ENCODE data around the gene DAW1.

The DAW1 gene

DNA sequence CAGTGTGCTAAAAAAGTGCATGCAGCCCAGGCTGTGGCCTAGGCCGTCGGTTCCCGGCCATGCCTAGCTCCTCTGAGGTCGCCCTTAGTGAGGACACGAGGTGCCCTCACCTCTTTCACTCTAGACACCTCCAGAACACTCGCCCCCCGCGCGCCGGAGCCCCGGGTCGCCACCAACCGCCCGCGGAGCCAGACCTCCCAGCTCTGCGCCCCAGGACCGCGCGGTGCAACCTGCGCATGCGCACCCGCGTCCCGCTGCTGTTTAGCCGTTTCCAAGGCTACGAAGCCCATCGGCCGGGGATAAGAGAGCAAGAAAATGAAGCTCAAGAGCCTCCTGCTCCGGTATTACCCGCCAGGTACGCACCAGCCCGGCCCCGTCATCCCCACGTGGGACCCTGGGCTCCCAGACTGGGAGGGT is at the start of gene DAW1:
TSS of gene DAW1 (plus strand) at position 257 of the 417 bp plus-strand sequence. CDS start at position 316, 59 bp downstream.
- H3K36me3 ChIP-seq (ENCODE audit: control insufficient read depth, low read depth, low read length) = no peaks in the 10 kb centered on the region
- H3K4me1 ChIP-seq (ENCODE audit: control insufficient read depth, low read depth, low read length) = no peaks in the 10 kb centered on the region
- H3K4me3 ChIP-seq (ENCODE audit: low read length) = peak within 1 kb of the TSS; percentile 46
- H3K9ac ChIP-seq (ENCODE audit: low read length) = peak within 1 kb of the TSS; percentile 49
- H3K9me3 ChIP-seq (ENCODE audit: control insufficient read depth, low read depth, low read length) = no peaks in the 10 kb centered on the region
- no peak within 1 kb of the TSS for H3K27ac ChIP-seq (ENCODE audit: low read length)
- no peaks in the 10 kb centered on the region for H3K27me3 ChIP-seq (ENCODE audit: control insufficient read depth, insufficient read depth, low read length)

DNA sequence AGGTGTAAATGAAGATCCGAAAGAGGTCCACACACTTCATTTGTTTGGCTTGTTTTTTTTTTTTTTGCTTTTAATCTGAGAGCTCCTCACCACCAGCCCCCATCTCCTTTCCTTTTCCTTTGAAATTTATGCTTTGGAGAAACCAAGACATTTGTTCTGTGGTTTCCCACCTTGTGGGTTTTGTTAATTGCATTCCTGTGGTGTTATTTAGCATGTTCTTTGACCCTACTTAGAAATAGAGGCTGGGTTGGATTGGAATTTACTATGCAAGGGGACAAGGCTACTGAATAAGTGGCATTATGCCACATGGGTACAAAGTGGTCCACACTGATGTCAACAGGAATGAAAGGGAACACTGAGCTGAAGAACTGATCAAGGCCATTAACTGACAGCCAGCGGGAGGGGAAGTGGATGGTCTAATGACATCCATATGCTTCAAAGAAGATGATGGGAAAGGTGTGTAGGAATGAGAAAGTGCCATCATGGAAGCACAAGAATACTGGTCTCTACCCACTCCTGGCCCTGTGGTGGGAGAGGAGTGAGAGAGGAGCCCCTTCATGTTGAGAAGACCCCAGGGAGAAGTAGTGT is 48.9 kb upstream of the DAW1 start:
- no peaks in the 10 kb centered on the region for H3K9me3 ChIP-seq (ENCODE audit: control insufficient read depth, low read depth, low read length)
- H3K9ac ChIP-seq (ENCODE audit: low read length) = no peak overlapping the region

GRCh38 chr2:227823922-227824321 is 47.5 kb upstream of the DAW1 start:
- Histone ChIP-seq H3K27me3 (ENCODE audit: control insufficient read depth, insufficient read depth, low read length) (no peaks in the 10 kb centered on the region), H3K4me1 (ENCODE audit: control insufficient read depth, low read depth, low read length) (no peaks in the 10 kb centered on the region), H3K27ac (ENCODE audit: low read length) (no peak overlapping the region), H3K9me3 (ENCODE audit: control insufficient read depth, low read depth, low read length) (no peaks in the 10 kb centered on the region), H3K36me3 (ENCODE audit: control insufficient read depth, low read depth, low read length) (no peaks in the 10 kb centered on the region), H3K9ac (ENCODE audit: low read length) (no peak overlapping the region), H3K4me3 (ENCODE audit: low read length) (no peak overlapping the region)

More for the DNA sequence above, 48.9 kb upstream of the DAW1 start:
- no peaks in the 10 kb centered on the region for H3K27me3 ChIP-seq (ENCODE audit: control insufficient read depth, insufficient read depth, low read length)
- H3K4me3 ChIP-seq (ENCODE audit: low read length) = no peak overlapping the region
- no peaks in the 10 kb centered on the region for H3K36me3 ChIP-seq (ENCODE audit: control insufficient read depth, low read depth, low read length)
- H3K4me1 ChIP-seq (ENCODE audit: control insufficient read depth, low read depth, low read length) = no peaks in the 10 kb centered on the region
- no peak overlapping the region for H3K27ac ChIP-seq (ENCODE audit: low read length)

DNA sequence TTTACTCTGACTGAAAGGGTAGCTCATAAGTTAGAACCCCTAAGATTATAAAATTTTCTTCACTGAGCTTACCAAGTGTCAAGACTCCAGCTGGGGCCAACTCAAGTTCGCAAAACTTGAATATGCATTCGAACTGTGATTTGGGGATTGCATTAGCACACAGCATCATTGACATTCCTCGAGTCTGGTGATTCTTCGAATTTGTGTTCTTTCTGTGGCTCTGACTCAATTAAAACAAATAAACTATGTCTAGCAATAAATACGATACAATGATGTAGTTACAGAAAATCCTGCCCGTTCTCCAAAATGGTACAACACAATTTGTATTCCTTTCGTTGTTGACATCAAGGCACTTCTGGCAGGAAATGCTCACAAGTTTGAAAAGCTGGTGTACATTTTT is 46.7 kb upstream of the DAW1 start:
- no peaks in the 10 kb centered on the region for H3K4me1 ChIP-seq (ENCODE audit: control insufficient read depth, low read depth, low read length)
- H3K36me3 ChIP-seq (ENCODE audit: control insufficient read depth, low read depth, low read length) = no peaks in the 10 kb centered on the region
- no peak overlapping the region for H3K27ac ChIP-seq (ENCODE audit: low read length)
- no peaks in the 10 kb centered on the region for H3K27me3 ChIP-seq (ENCODE audit: control insufficient read depth, insufficient read depth, low read length)
- H3K9ac ChIP-seq (ENCODE audit: low read length) = no peak overlapping the region
- no peaks in the 10 kb centered on the region for H3K9me3 ChIP-seq (ENCODE audit: control insufficient read depth, low read depth, low read length)
- H3K4me3 ChIP-seq (ENCODE audit: low read length) = no peak overlapping the region

DNA sequence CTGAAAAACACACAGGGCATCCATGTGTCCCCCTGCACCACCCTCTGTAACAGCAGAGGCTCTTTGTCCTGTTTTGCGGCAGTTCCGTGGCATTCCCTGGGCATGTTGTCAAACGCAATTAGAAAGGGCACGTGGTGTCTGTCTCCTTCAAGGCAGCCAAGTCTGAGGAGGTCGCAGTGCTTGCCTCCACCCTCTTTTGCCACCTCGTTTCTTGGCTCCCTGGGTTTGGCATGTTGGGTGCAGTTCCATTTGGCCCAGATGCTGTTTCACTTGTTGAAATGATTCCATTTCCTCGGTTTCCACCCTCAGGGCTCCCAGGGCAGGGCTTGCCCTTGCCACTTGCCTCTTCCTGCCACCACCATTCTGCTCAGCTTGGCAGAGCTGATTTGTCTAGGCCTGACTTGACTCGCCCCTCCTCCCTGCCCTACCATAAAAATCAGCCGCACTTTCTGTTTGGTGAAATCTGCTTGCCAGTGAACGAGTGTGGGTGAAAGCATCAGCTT is 45.4 kb upstream of the DAW1 start:
- H3K9ac ChIP-seq (ENCODE audit: low read length) = no peak overlapping the region
- no peaks in the 10 kb centered on the region for H3K4me1 ChIP-seq (ENCODE audit: control insufficient read depth, low read depth, low read length)
- H3K27ac ChIP-seq (ENCODE audit: low read length) = no peak overlapping the region
- no peaks in the 10 kb centered on the region for H3K27me3 ChIP-seq (ENCODE audit: control insufficient read depth, insufficient read depth, low read length)
- no peak overlapping the region for H3K4me3 ChIP-seq (ENCODE audit: low read length)
- no peaks in the 10 kb centered on the region for H3K9me3 ChIP-seq (ENCODE audit: control insufficient read depth, low read depth, low read length)
- H3K36me3 ChIP-seq (ENCODE audit: control insufficient read depth, low read depth, low read length) = no peaks in the 10 kb centered on the region

GRCh38 chr2:227826563-227826962 is 44.9 kb upstream of the DAW1 start:
- Histone ChIP-seq H3K9me3 (ENCODE audit: control insufficient read depth, low read depth, low read length) (no peaks in the 10 kb centered on the region), H3K27ac (ENCODE audit: low read length) (no peak overlapping the region), H3K9ac (ENCODE audit: low read length) (no peak overlapping the region), H3K4me1 (ENCODE audit: control insufficient read depth, low read depth, low read length) (no peaks in the 10 kb centered on the region), H3K36me3 (ENCODE audit: control insufficient read depth, low read depth, low read length) (no peaks in the 10 kb centered on the region), H3K27me3 (ENCODE audit: control insufficient read depth, insufficient read depth, low read length) (no peaks in the 10 kb centered on the region), H3K4me3 (ENCODE audit: low read length) (no peak overlapping the region)

- no peak overlapping the region for H3K27ac ChIP-seq (ENCODE audit: low read length)
- H3K4me3 ChIP-seq (ENCODE audit: low read length) = no peak overlapping the region
- no peak overlapping the region for H3K9ac ChIP-seq (ENCODE audit: low read length)
- no peaks in the 10 kb centered on the region for H3K9me3 ChIP-seq (ENCODE audit: control insufficient read depth, low read depth, low read length)
- H3K27me3 ChIP-seq (ENCODE audit: control insufficient read depth, insufficient read depth, low read length) = no peaks in the 10 kb centered on the region
- no peaks in the 10 kb centered on the region for H3K36me3 ChIP-seq (ENCODE audit: control insufficient read depth, low read depth, low read length)
- no peaks in the 10 kb centered on the region for H3K4me1 ChIP-seq (ENCODE audit: control insufficient read depth, low read depth, low read length)
Measured at GRCh38 chr2:227827143-227827542, 44.3 kb upstream of the DAW1 start.

DNA sequence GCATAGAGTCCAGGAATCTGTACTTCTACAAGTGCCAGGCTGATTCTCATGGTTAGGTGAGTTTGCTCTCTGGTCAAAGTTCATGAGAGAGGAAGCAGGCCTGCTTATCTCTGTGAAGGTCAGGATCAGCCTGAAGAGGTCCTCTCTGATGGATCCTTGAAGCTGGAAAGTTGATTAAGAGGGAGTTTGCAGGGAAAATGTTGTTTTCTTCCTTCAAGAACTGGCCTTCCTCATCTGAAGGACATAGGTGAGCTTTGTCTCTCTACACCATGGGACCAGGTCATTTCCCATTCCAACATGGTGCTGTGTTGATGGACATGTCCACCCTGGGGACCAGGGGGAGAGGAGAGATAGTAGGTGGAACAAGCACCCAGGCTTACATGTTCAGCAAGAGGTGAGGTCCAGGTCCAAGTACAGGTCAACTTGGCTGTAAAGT is 42.9 kb upstream of the DAW1 start:
- Histone ChIP-seq H3K9ac (ENCODE audit: low read length) (no peak overlapping the region), H3K4me3 (ENCODE audit: low read length) (no peak overlapping the region), H3K27ac (ENCODE audit: low read length) (no peak overlapping the region), H3K4me1 (ENCODE audit: control insufficient read depth, low read depth, low read length) (no peaks in the 10 kb centered on the region), H3K36me3 (ENCODE audit: control insufficient read depth, low read depth, low read length) (no peaks in the 10 kb centered on the region), H3K27me3 (ENCODE audit: control insufficient read depth, insufficient read depth, low read length) (no peaks in the 10 kb centered on the region), H3K9me3 (ENCODE audit: control insufficient read depth, low read depth, low read length) (no peaks in the 10 kb centered on the region)

GRCh38 chr2:227829337-227829736 is 42.1 kb upstream of the DAW1 start:
- H3K27me3 ChIP-seq (ENCODE audit: control insufficient read depth, insufficient read depth, low read length) = no peaks in the 10 kb centered on the region
- H3K36me3 ChIP-seq (ENCODE audit: control insufficient read depth, low read depth, low read length) = no peaks in the 10 kb centered on the region
- H3K27ac ChIP-seq (ENCODE audit: low read length) = no peak overlapping the region
- H3K9me3 ChIP-seq (ENCODE audit: control insufficient read depth, low read depth, low read length) = no peaks in the 10 kb centered on the region
- no peak overlapping the region for H3K9ac ChIP-seq (ENCODE audit: low read length)
- H3K4me3 ChIP-seq (ENCODE audit: low read length) = no peak overlapping the region
- H3K4me1 ChIP-seq (ENCODE audit: control insufficient read depth, low read depth, low read length) = no peaks in the 10 kb centered on the region

DNA sequence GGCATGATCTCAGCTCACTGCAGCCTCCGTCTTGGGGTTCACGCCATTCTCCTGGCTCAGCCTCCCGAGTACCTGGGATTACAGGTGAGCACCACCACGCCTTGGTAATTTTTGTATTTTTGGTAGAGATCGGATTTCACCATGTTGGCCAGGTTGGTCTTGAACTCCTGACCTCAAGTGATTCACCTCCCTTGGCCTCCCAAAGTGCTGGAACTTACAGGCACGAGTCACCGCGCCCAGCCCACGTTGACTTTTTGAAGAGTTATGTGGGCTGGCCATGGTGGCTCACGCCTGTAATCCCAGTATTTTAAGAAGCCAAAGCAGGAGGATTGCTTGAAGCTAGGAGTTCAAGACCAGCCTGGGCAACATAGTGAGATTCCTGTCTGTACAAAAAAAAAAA is 37.0 kb upstream of the DAW1 start:
- Histone ChIP-seq H3K4me3 (ENCODE audit: low read length) (no peak overlapping the region), H3K9me3 (ENCODE audit: control insufficient read depth, low read depth, low read length) (no peaks in the 10 kb centered on the region), H3K36me3 (ENCODE audit: control insufficient read depth, low read depth, low read length) (no peaks in the 10 kb centered on the region), H3K4me1 (ENCODE audit: control insufficient read depth, low read depth, low read length) (no peaks in the 10 kb centered on the region), H3K9ac (ENCODE audit: low read length) (no peak overlapping the region), H3K27ac (ENCODE audit: low read length) (no peak overlapping the region), H3K27me3 (ENCODE audit: control insufficient read depth, insufficient read depth, low read length) (no peaks in the 10 kb centered on the region)

DNA sequence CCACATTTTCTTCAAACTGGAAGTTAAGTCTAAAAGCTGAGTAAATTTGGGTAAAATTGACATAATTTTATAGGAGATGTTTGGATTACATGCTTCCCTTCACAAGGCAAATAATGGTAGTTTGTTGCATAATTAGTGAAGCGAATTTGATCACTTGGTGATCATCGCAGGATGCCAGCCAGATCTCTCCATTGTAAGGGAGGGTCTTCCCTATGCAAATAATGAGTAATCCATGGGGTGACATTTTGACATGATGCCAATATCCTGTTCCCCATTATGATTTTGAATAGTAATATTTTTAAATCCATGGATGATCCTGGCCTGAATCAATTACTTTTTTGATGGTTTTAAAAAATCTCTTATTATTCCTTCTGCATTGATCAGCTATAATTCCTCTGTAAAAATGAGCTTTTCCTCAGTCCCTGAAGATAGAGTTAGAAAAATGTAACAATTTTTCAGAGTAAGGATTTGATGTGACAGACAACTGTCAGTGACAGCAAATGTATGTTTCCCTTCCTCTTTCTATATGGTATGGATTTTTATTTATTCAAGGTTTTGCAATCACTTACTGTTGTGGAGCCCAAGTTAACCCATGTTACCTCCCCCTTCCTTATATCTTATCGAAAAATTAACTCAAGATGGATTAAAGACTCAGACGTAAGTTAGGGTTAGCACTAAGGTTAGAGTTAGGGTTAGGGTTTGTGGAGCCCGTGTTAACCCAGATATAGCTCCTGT is 36.3 kb upstream of the DAW1 start:
- no peak overlapping the region for H3K9ac ChIP-seq (ENCODE audit: low read length)
- no peaks in the 10 kb centered on the region for H3K4me1 ChIP-seq (ENCODE audit: control insufficient read depth, low read depth, low read length)
- H3K9me3 ChIP-seq (ENCODE audit: control insufficient read depth, low read depth, low read length) = no peaks in the 10 kb centered on the region
- H3K36me3 ChIP-seq (ENCODE audit: control insufficient read depth, low read depth, low read length) = no peaks in the 10 kb centered on the region
- no peaks in the 10 kb centered on the region for H3K27me3 ChIP-seq (ENCODE audit: control insufficient read depth, insufficient read depth, low read length)
- no peak overlapping the region for H3K4me3 ChIP-seq (ENCODE audit: low read length)
- no peak overlapping the region for H3K27ac ChIP-seq (ENCODE audit: low read length)
